ENCODE data around the gene MYORG. TPM values are rescaled to one million over a fixed set of nuclear protein-coding genes. Genes with fewer than 3 reads are reported as not detected.

MYORG gene
- total RNA-seq, 3 donors from 2014 or later (not counting 1 experiment from before 2014, with no cell fraction given), result 0.58 to 0.93 (median 0.92) TPM

- no peaks in the 10 kb centered on the region for H3K27me3 ChIP-seq (ENCODE audit: control insufficient read depth, insufficient read depth, low read length)
- no peaks in the 10 kb centered on the region for H3K9me3 ChIP-seq (ENCODE audit: control insufficient read depth, insufficient read depth, low read length)
- WGBS (ENCODE audit: insufficient coverage), result 26% methylated on average over 24 of the region's 24 CpGs
- intact Hi-C loops (cut with micrococcal nuclease), result loop anchor here (2.0 kb wide), 1 partner anchor 79 kb away; the partner anchor contains the start of genes DNAI1 and FAM219A
- TF ChIP-seq CTCF (IDR thresholded peaks at IDR 0.05), result no peak
- DNase-seq (peak in 1 of 2 donors; percentile 39), ATAC-seq (no peak)
- no peak overlapping the region for H3K27ac ChIP-seq (ENCODE audit: low read length)
- H3K9me3 Mint-ChIP-seq, result no peaks in the 10 kb centered on the region
- no peaks in the 10 kb centered on the region for H3K36me3 ChIP-seq (ENCODE audit: control insufficient read depth, insufficient read depth, low read length)
- no peaks in the 10 kb centered on the region for H3K36me3 Mint-ChIP-seq
- H3K4me3 ChIP-seq (ENCODE audit: low read length), result peak overlapping the region; percentile 34
- H3K4me1 ChIP-seq (ENCODE audit: control insufficient read depth, insufficient read depth, low read length), result peaks cover 44% of the 10 kb centered on the region
- peaks cover 44 to 47% of the 10 kb centered on the region in 2 donors for H3K4me1 Mint-ChIP-seq
- H3K4me3 Mint-ChIP-seq, result peak overlapping the region; percentile 87
- H3K27me3 Mint-ChIP-seq (ENCODE audit: low read depth in 2 of 2), result peaks cover 5 to 11% of the 10 kb centered on the region in 2 donors
- peak overlapping the region; percentile 1 to 72 for H3K27ac Mint-ChIP-seq
Measured at GRCh38 chr9:34380034-34380510, 3.4 kb upstream of the MYORG start.

- Mint-ChIP-seq H3K4me1 (peaks cover 44 to 49% of the 10 kb centered on the region in 2 donors), H3K27me3 (ENCODE audit: low read depth in 2 of 2) (peaks cover 5 to 11% of the 10 kb centered on the region in 2 donors), H3K27ac (peak overlapping the region; percentile 1 to 72), H3K4me3 (peak overlapping the region; percentile 87), H3K9me3 (no peaks in the 10 kb centered on the region), H3K36me3 (no peaks in the 10 kb centered on the region)
- H3K4me1 ChIP-seq (ENCODE audit: control insufficient read depth, insufficient read depth, low read length), result peaks cover 44% of the 10 kb centered on the region
- intact Hi-C loops (cut with micrococcal nuclease), result loop anchor here (2.0 to 10.0 kb wide), 4 partner anchors 79 to 562 kb away; partner anchors contain the start of genes DCAF12, DNAI1, FAM219A and UBAP2
- peak; percentile 48 to 67 (median 52) for ATAC-seq
- no peaks in the 10 kb centered on the region for H3K36me3 ChIP-seq (ENCODE audit: control insufficient read depth, insufficient read depth, low read length)
- H3K27me3 ChIP-seq (ENCODE audit: control insufficient read depth, insufficient read depth, low read length), result no peaks in the 10 kb centered on the region
- DNase-seq, result peak; percentile 78 to 95
- no peaks in the 10 kb centered on the region for H3K9me3 ChIP-seq (ENCODE audit: control insufficient read depth, insufficient read depth, low read length)
- H3K27ac ChIP-seq (ENCODE audit: low read length), result no peak overlapping the region
- H3K4me3 ChIP-seq (ENCODE audit: low read length), result peak overlapping the region; percentile 34
- TF ChIP-seq CTCF (IDR thresholded peaks at IDR 0.05), result peak; percentile 92
- WGBS (ENCODE audit: insufficient coverage), result 3% methylated on average over 35 of the region's 35 CpGs
Measured at GRCh38 chr9:34379334-34380033, 2.8 kb upstream of the MYORG start.

- intact Hi-C loops (cut with micrococcal nuclease), result loop anchor here (5.0 to 10.0 kb wide), 3 partner anchors 251 to 561 kb away; partner anchors contain the start of genes DCAF12, UBAP2 and UBE2R2
- Histone ChIP-seq H3K27ac (ENCODE audit: low read length) (no peak overlapping the region), H3K36me3 (ENCODE audit: control insufficient read depth, insufficient read depth, low read length) (no peaks in the 10 kb centered on the region), H3K4me3 (ENCODE audit: low read length) (no peak overlapping the region), H3K27me3 (ENCODE audit: control insufficient read depth, insufficient read depth, low read length) (no peaks in the 10 kb centered on the region), H3K4me1 (ENCODE audit: control insufficient read depth, insufficient read depth, low read length) (peaks cover 44% of the 10 kb centered on the region), H3K9me3 (ENCODE audit: control insufficient read depth, insufficient read depth, low read length) (no peaks in the 10 kb centered on the region)
- TF ChIP-seq CTCF (IDR thresholded peaks at IDR 0.05), result no peak
- peak overlapping the region in 1 of 2 donors; percentile 15 for H3K27ac Mint-ChIP-seq
- WGBS (ENCODE audit: insufficient coverage), result 90% methylated on average over 3 of the region's 3 CpGs
- ATAC-seq, result no peak
- no peaks in the 10 kb centered on the region for H3K9me3 Mint-ChIP-seq
- peaks cover 44 to 49% of the 10 kb centered on the region in 2 donors for H3K4me1 Mint-ChIP-seq
- no peak for DNase-seq
- no peaks in the 10 kb centered on the region for H3K36me3 Mint-ChIP-seq
- H3K27me3 Mint-ChIP-seq (ENCODE audit: low read depth in 2 of 2), result peaks cover 5 to 6% of the 10 kb centered on the region in 2 donors
- H3K4me3 Mint-ChIP-seq, result peak overlapping the region; percentile 43
Measured at GRCh38 chr9:34378376-34379060, 1.8 kb upstream of the MYORG start.
